ENCODE data around the gene PRKG2. TPM values are rescaled to one million over a fixed set of nuclear protein-coding genes. Genes with fewer than 3 reads are reported as not detected.

The PRKG2 gene
- polyA plus RNA-seq, 1 of the 3 experiments (the other 2 are of a cell fraction): not detected

- H3K9ac ChIP-seq: no peak overlapping the region
- H3K79me2 ChIP-seq (ENCODE audit: insufficient read depth): no peaks in the 10 kb centered on the region
- no peaks in the 10 kb centered on the region for H4K20me1 ChIP-seq (ENCODE audit: insufficient read depth)
- no peak overlapping the region for H3K27ac ChIP-seq (ENCODE audit: low read depth in 2 of 2, low read length in 1 of 2)
- CTCF ChIA-PET: no interaction called here
- POLR2A ChIA-PET: no interaction called here
- H3K9me3 ChIP-seq: no peaks in the 10 kb centered on the region
- H3K27me3 ChIP-seq (ENCODE audit: insufficient read depth): peaks cover 30% of the 10 kb centered on the region
- H3K4me3 ChIP-seq (ENCODE audit: low read depth in 2 of 2, low read length in 1 of 2): no peak overlapping the region
- H3K4me2 ChIP-seq: no peak overlapping the region
- no peak overlapping the region for H2AFZ ChIP-seq (ENCODE audit: low read depth)
- H3F3A ChIP-seq (replicated peaks; ENCODE audit: insufficient read depth): no peaks in the 10 kb centered on the region
- no peak for DNase-seq
- no peaks in the 10 kb centered on the region for H3K36me3 ChIP-seq (replicated peaks in 1 of 2; ENCODE audit: control insufficient read depth in 1 of 2, insufficient read depth in 2 of 2, low read length in 1 of 2)
- 12% methylated on average over 4 of the region's 4 CpGs for WGBS (ENCODE audit: low lambda C conversion rate)
- H3K9me2 ChIP-seq: no peaks in the 10 kb centered on the region
- H3K4me1 ChIP-seq (ENCODE audit: control insufficient read depth in 1 of 2, insufficient read depth in 2 of 2, low read depth in 1 of 2, low read length in 1 of 2): no peaks in the 10 kb centered on the region
- TF ChIP-seq EZH2phosphoT487 (IDR thresholded peaks at IDR 0.05; ENCODE audit: borderline replicate concordance, low read depth): no peak
- TF ChIP-seq MAX (IDR thresholded peaks at IDR 0.05; ENCODE audit: low read depth): no peak
- TF ChIP-seq GABPA (IDR thresholded peaks at IDR 0.05; ENCODE audit: low read depth): no peak
- no peak for TF ChIP-seq FOXM1 (IDR thresholded peaks at IDR 0.05; ENCODE audit: low read depth)
- TF ChIP-seq RXRA (IDR thresholded peaks at IDR 0.05; ENCODE audit: borderline replicate concordance, low read depth): no peak
- TF ChIP-seq RAD21 (IDR thresholded peaks at IDR 0.05; ENCODE audit: low read length): no peak
- TF ChIP-seq TCF12 (IDR thresholded peaks at IDR 0.05): no peak
- no peak for TF ChIP-seq SMC3 (IDR thresholded peaks at IDR 0.05; ENCODE audit: low read depth, low read length)
- no peak for TF ChIP-seq SIN3A (IDR thresholded peaks at IDR 0.05; ENCODE audit: borderline replicate concordance, low read depth, low read length)
- TF ChIP-seq TEAD4 (IDR thresholded peaks at IDR 0.05; ENCODE audit: borderline replicate concordance, insufficient read depth): no peak
- no peak for TF ChIP-seq EP300 (IDR thresholded peaks at IDR 0.05; ENCODE audit: borderline replicate concordance in 1 of 2, low read depth in 1 of 2, low read length in 1 of 2)
- TF ChIP-seq MXI1 (IDR thresholded peaks at IDR 0.05; ENCODE audit: low read depth, low read length): no peak
- TF ChIP-seq FOSL2 (IDR thresholded peaks at IDR 0.05; ENCODE audit: borderline replicate concordance, low read depth): no peak
- TF ChIP-seq RCOR1 (IDR thresholded peaks at IDR 0.05; ENCODE audit: low read length): no peak
- no peak for TF ChIP-seq RFX5 (IDR thresholded peaks at IDR 0.05; ENCODE audit: low read length)
- TF ChIP-seq, protein P1, sequence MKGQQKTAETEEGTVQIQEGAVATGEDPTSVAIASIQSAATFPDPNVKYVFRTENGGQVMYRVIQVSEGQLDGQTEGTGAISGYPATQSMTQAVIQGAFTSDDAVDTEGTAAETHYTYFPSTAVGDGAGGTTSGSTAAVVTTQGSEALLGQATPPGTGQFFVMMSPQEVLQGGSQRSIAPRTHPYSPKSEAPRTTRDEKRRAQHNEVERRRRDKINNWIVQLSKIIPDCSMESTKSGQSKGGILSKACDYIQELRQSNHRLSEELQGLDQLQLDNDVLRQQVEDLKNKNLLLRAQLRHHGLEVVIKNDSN (IDR thresholded peaks at IDR 0.05; ENCODE audit: borderline replicate concordance, low read depth): no peak
- no peak for TF ChIP-seq NFIC (IDR thresholded peaks at IDR 0.05; ENCODE audit: borderline replicate concordance)
- TF ChIP-seq NRF1 (IDR thresholded peaks at IDR 0.05; ENCODE audit: low read depth, low read length): no peak
- no peak for TF ChIP-seq FOXJ3 (CRISPR knock-in tag; IDR thresholded peaks at IDR 0.05)
These were observed 909 bp upstream of the PRKG2 start for GRCh38 chr4:81215931-81216330.

GRCh38 chr4:81214144-81214880, 710 bp downstream of the PRKG2 start:
- Histone ChIP-seq H3K9me2 (no peaks in the 10 kb centered on the region), H3K27me3 (ENCODE audit: insufficient read depth) (peaks cover 30% of the 10 kb centered on the region), H3K4me2 (no peak overlapping the region; the same call in 1 of the 2 replicates), H3K36me3 (replicated peaks in 1 of 2; ENCODE audit: control insufficient read depth in 1 of 2, insufficient read depth in 2 of 2, low read length in 1 of 2) (no peaks in the 10 kb centered on the region), H3F3A (replicated peaks; ENCODE audit: insufficient read depth) (no peaks in the 10 kb centered on the region), H3K27ac (ENCODE audit: low read depth in 2 of 2, low read length in 1 of 2) (no peak overlapping the region), H3K9ac (no peak overlapping the region), H3K9me3 (no peaks in the 10 kb centered on the region), H3K4me1 (ENCODE audit: control insufficient read depth in 1 of 2, insufficient read depth in 2 of 2, low read depth in 1 of 2, low read length in 1 of 2) (no peaks in the 10 kb centered on the region), H4K20me1 (ENCODE audit: insufficient read depth) (no peaks in the 10 kb centered on the region), H2AFZ (ENCODE audit: low read depth) (no peak overlapping the region), H3K79me2 (ENCODE audit: insufficient read depth) (no peaks in the 10 kb centered on the region), H3K4me3 (ENCODE audit: low read depth in 2 of 2, low read length in 1 of 2) (no peak overlapping the region)
- 7% methylated on average over 19 of the region's 34 CpGs for WGBS (ENCODE audit: low lambda C conversion rate)
- DNase-seq: no peak
- CTCF ChIA-PET: no interaction called here
- POLR2A ChIA-PET: no interaction called here
- no peak for TF ChIP-seq POLR2AphosphoS5 (IDR thresholded peaks at IDR 0.05; ENCODE audit: low read depth, low read length)
- no peak for TF ChIP-seq REST (IDR thresholded peaks at IDR 0.05; ENCODE audit: low read depth, low read length)
- no peak for TF ChIP-seq EZH2phosphoT487 (IDR thresholded peaks at IDR 0.05; ENCODE audit: borderline replicate concordance, low read depth)
- TF ChIP-seq TCF12 (IDR thresholded peaks at IDR 0.05): no peak
- no peak for TF ChIP-seq GABPA (IDR thresholded peaks at IDR 0.05; ENCODE audit: low read depth)
- no peak for TF ChIP-seq NRF1 (IDR thresholded peaks at IDR 0.05; ENCODE audit: low read depth, low read length)
- no peak for TF ChIP-seq JUND (IDR thresholded peaks at IDR 0.05)
- no peak for TF ChIP-seq CHD2 (IDR thresholded peaks at IDR 0.05; ENCODE audit: low read length, partially characterized antibody)
- TF ChIP-seq YY1 (IDR thresholded peaks at IDR 0.05; ENCODE audit: low read depth): no peak
- TF ChIP-seq, protein P1 (IDR thresholded peaks at IDR 0.05; ENCODE audit: borderline replicate concordance, low read depth): no peak
- TF ChIP-seq RAD21 (IDR thresholded peaks at IDR 0.05; ENCODE audit: low read length): no peak
- TF ChIP-seq RXRA (IDR thresholded peaks at IDR 0.05; ENCODE audit: borderline replicate concordance, low read depth): no peak
